ENCODE results near the gene MAP2K5.

DNA sequence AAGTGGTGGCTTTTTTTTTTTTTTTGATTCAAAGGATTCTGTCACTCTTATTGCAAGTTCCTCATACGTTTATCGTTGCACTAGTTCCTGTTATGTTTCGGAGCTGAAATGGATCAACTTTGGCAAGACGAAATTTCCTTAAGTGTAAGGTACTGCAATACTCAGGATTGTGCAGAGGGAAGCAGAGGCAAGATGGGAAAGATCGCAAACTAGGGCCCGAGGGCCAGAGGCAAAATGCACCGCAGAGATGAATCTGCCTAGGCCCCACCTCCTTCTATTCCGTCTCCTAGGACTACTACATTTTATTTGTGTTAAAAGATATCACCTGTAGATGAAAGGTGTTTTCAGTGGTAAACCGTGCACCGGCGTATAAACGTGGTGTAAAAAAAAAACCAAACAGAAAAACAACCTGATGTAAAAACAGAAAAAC lies 297.0 kb downstream of the MAP2K5 start:
- TF ChIP-seq GATA3 (IDR thresholded peaks at IDR 0.05; ENCODE audit: low read depth, low read length) = no peak
- 0 out of 2 replicates have a peak, but pooled peaks have one; percentile 7 for TF ChIP-seq GATA2 (IDR thresholded peaks at IDR 0.05; ENCODE audit: low read depth, low read length)

Measured in SH-SY5Y (cell line).